ENCODE measurements around the gene HDAC9. TPM values are rescaled to one million over a fixed set of nuclear protein-coding genes. Genes with fewer than 3 reads are reported as not detected.

The HDAC9 gene
- total RNA-seq, 1 experiment from 2014 or later, result 7.7 TPM

- H3K27ac Mint-ChIP-seq, result no peak overlapping the region
- no peak overlapping the region for H3K14ac ChIP-seq (ENCODE audit: insufficient read depth, low read length)
- peaks cover 0 to 6% of the 10 kb centered on the region in 2 experiments; a peak in 1 of 4 replicates for H3K4me1 Mint-ChIP-seq
- H3K79me2 ChIP-seq (ENCODE audit: insufficient read depth, low read length), result no peaks in the 10 kb centered on the region
- no peak overlapping the region for H3K27ac ChIP-seq (ENCODE audit: insufficient read length, low read depth, low read length)
- H3K79me1 ChIP-seq (ENCODE audit: insufficient read depth, low read depth, low read length, poor library complexity, severe bottlenecking), result no peaks in the 10 kb centered on the region
- no peaks in the 10 kb centered on the region for H3K9me3 ChIP-seq (ENCODE audit: control insufficient read depth, low read depth, low read length)
- H4K5ac ChIP-seq (ENCODE audit: insufficient read length, low read depth, low read length), result no peak overlapping the region
- no peak overlapping the region for H3K4ac ChIP-seq (ENCODE audit: low read depth, low read length)
- H3K4me2 ChIP-seq (ENCODE audit: insufficient read depth, insufficient read length, low read length), result no peak overlapping the region
- no peak overlapping the region for H4K8ac ChIP-seq (replicated peaks; ENCODE audit: insufficient read length, low read depth, low read length)
- H2AFZ ChIP-seq (ENCODE audit: low read length), result no peak overlapping the region
- H2BK120ac ChIP-seq (ENCODE audit: low read depth, low read length, poor library complexity, severe bottlenecking), result no peak overlapping the region
- H3K4me3 Mint-ChIP-seq, result no peak overlapping the region
- H3K9me3 Mint-ChIP-seq, result no peaks in the 10 kb centered on the region
- no peaks in the 10 kb centered on the region for H3K23me2 ChIP-seq (ENCODE audit: insufficient read length, low read depth, low read length, poor library complexity, severe bottlenecking)
- H3K18ac ChIP-seq (ENCODE audit: insufficient read length, low read depth, low read length), result no peak overlapping the region
- WGBS (ENCODE audit: extremely low coverage, insufficient read length, low lambda C conversion rate), result no CpG with 5 or more reads among the region's 3 CpGs
- H2BK20ac ChIP-seq (ENCODE audit: low read depth, low read length, poor library complexity, severe bottlenecking), result no peak overlapping the region
- TF ChIP-seq CTCF (conservative IDR thresholded peaks at IDR 0.05), result no peak
- H2BK12ac ChIP-seq (ENCODE audit: insufficient read length, low read depth, low read length), result no peak overlapping the region
- no peak overlapping the region for H3T11ph ChIP-seq (ENCODE audit: low read length)
- no peak overlapping the region for H3K56ac ChIP-seq (ENCODE audit: insufficient read length, low read depth, low read length)
- H3K36me3 Mint-ChIP-seq (ENCODE audit: insufficient read depth in 1 of 3, low read depth in 3 of 3), result no peaks in the 10 kb centered on the region
- H2BK15ac ChIP-seq (ENCODE audit: low read depth, low read length), result no peak overlapping the region
- H2BK5ac ChIP-seq (ENCODE audit: insufficient read length, low read length), result no peak overlapping the region
- DNase-seq, result no peak
- no peak overlapping the region for H2AK5ac ChIP-seq (ENCODE audit: insufficient read length, low read length)
- no peak overlapping the region for H4K91ac ChIP-seq (ENCODE audit: insufficient read length, low read depth, low read length)
- H3K4me1 ChIP-seq (ENCODE audit: insufficient read depth, low read length), result no peaks in the 10 kb centered on the region
- no peaks in the 10 kb centered on the region for H4K20me1 ChIP-seq (ENCODE audit: control insufficient read depth, insufficient read depth, insufficient read length)
- H3K27me3 Mint-ChIP-seq (ENCODE audit: low read depth), result no peaks in the 10 kb centered on the region
- H3K23ac ChIP-seq (ENCODE audit: insufficient read length, low read depth, low read length), result no peak overlapping the region
- H3K9ac ChIP-seq (ENCODE audit: extremely low read depth, insufficient read length, low read length), result no peak overlapping the region
- no peaks in the 10 kb centered on the region for H3K27me3 ChIP-seq (ENCODE audit: insufficient read depth, low read length)
Measured at GRCh38 chr7:18655506-18655905, 160.0 kb downstream of the HDAC9 start.

Measured in H9 (cell line).